ENCODE measurements around the gene TRIP11.

The TRIP11 gene

GRCh38 chr14:91955168-91955567 is 84.7 kb downstream of the TRIP11 start:
- no peak for DNase-seq (ENCODE audit: low spot score)

GRCh38 chr14:91953170-91953985 is 86.5 kb downstream of the TRIP11 start:
- DNase-seq (ENCODE audit: low spot score): no peak

- peak; percentile 81 for DNase-seq (ENCODE audit: low spot score)
These were observed 92.2 kb downstream of the TRIP11 start, which contains the start of gene FBLN5 for GRCh38 chr14:91947475-91948184. Gene FBLN5 (minus strand): TSS chr14:91947694. CDS start chr14:91947229, 465 bp downstream.

- DNase-seq (ENCODE audit: low spot score): no peak
These were observed 93.0 kb downstream of the TRIP11 start for GRCh38 chr14:91946622-91947474.

- DNase-seq (ENCODE audit: low spot score): no peak
These were observed 93.9 kb downstream of the TRIP11 start for GRCh38 chr14:91945751-91946621.

GRCh38 chr14:91942946-91943345 is 96.9 kb downstream of the TRIP11 start:
- no peak for DNase-seq (ENCODE audit: low spot score)

GRCh38 chr14:91942128-91942527 is 97.7 kb downstream of the TRIP11 start:
- no peak for DNase-seq (ENCODE audit: low spot score)

- DNase-seq (ENCODE audit: low spot score): no peak
These were observed 99.7 kb downstream of the TRIP11 start for GRCh38 chr14:91940209-91940608.

GRCh38 chr14:91935586-91935985 is 104.3 kb downstream of the TRIP11 start:
- no peak for DNase-seq (ENCODE audit: low spot score)

GRCh38 chr14:91934554-91935285 is 105.1 kb downstream of the TRIP11 start:
- DNase-seq (ENCODE audit: low spot score): no peak

GRCh38 chr14:91931478-91932088 is 108.3 kb downstream of the TRIP11 start:
- DNase-seq (ENCODE audit: low spot score): no peak

- no peak for DNase-seq (ENCODE audit: low spot score)
These were observed 110.2 kb downstream of the TRIP11 start for GRCh38 chr14:91929700-91930099.

- no peak for DNase-seq (ENCODE audit: low spot score)
These were observed 112.1 kb downstream of the TRIP11 start for GRCh38 chr14:91927800-91928199.

GRCh38 chr14:91927191-91927590 is 112.7 kb downstream of the TRIP11 start:
- no peak for DNase-seq (ENCODE audit: low spot score)

GRCh38 chr14:91926131-91926890 is 113.5 kb downstream of the TRIP11 start:
- no peak for DNase-seq (ENCODE audit: low spot score)

GRCh38 chr14:91925727-91926121 is 114.1 kb downstream of the TRIP11 start:
- DNase-seq (ENCODE audit: low spot score): no peak

GRCh38 chr14:91925001-91925726 is 114.7 kb downstream of the TRIP11 start:
- DNase-seq (ENCODE audit: low spot score): no peak

- DNase-seq (ENCODE audit: low spot score): no peak
These were observed 119.3 kb downstream of the TRIP11 start for GRCh38 chr14:91920526-91920925.

- DNase-seq (ENCODE audit: low spot score): no peak
These were observed 120.0 kb downstream of the TRIP11 start for GRCh38 chr14:91919814-91920213.
